Measurements from ENCODE around the gene TKT.

The TKT gene

GRCh38 chr3:53293867-53294266 lies 38.0 kb upstream of the TKT start:
- no peak for DNase-seq (ENCODE audit: low read depth)
- TF ChIP-seq MYC (IDR thresholded peaks at IDR 0.05; ENCODE audit: low read depth, low read length) (no peak), CTCF (IDR thresholded peaks at IDR 0.05; ENCODE audit: low read depth, low read length) (no peak), POLR2A (IDR thresholded peaks at IDR 0.05; ENCODE audit: extremely low read depth, insufficient read length) (no peak), MAX (IDR thresholded peaks at IDR 0.05; ENCODE audit: low read depth, low read length) (no peak)
- H3K4me3 ChIP-seq (ENCODE audit: low read depth, low read length), result no peak overlapping the region

GRCh38 chr3:53288214-53288613 lies 32.4 kb upstream of the TKT start:
- H3K4me3 ChIP-seq (ENCODE audit: low read depth, low read length), result no peak overlapping the region
- no peak for DNase-seq (ENCODE audit: low read depth)
- TF ChIP-seq CTCF (IDR thresholded peaks at IDR 0.05; ENCODE audit: low read depth, low read length) (no peak), MYC (IDR thresholded peaks at IDR 0.05; ENCODE audit: low read depth, low read length) (no peak), MAX (IDR thresholded peaks at IDR 0.05; ENCODE audit: low read depth, low read length) (no peak), POLR2A (IDR thresholded peaks at IDR 0.05; ENCODE audit: extremely low read depth, insufficient read length) (no peak)

GRCh38 chr3:53287131-53287629 lies 31.4 kb upstream of the TKT start:
- H3K4me3 ChIP-seq (ENCODE audit: low read depth, low read length), result no peak overlapping the region
- no peak for TF ChIP-seq MYC (IDR thresholded peaks at IDR 0.05; ENCODE audit: low read depth, low read length)
- TF ChIP-seq CTCF (IDR thresholded peaks at IDR 0.05; ENCODE audit: low read depth, low read length), result no peak
- no peak for DNase-seq (ENCODE audit: low read depth)

- TF ChIP-seq POLR2A (IDR thresholded peaks at IDR 0.05; ENCODE audit: extremely low read depth, insufficient read length), result no peak
- no peak for TF ChIP-seq MYC (IDR thresholded peaks at IDR 0.05; ENCODE audit: low read depth, low read length)
- no peak for TF ChIP-seq CTCF (IDR thresholded peaks at IDR 0.05; ENCODE audit: low read depth, low read length)
- no peak for TF ChIP-seq MAX (IDR thresholded peaks at IDR 0.05; ENCODE audit: low read depth, low read length)
- DNase-seq (ENCODE audit: low read depth), result no peak
- no peak overlapping the region for H3K4me3 ChIP-seq (ENCODE audit: low read depth, low read length)
Measured at GRCh38 chr3:53286727-53287126, 30.9 kb upstream of the TKT start.

- no peak overlapping the region for H3K4me3 ChIP-seq (ENCODE audit: low read depth, low read length)
- no peak for DNase-seq (ENCODE audit: low read depth)
- TF ChIP-seq POLR2A (IDR thresholded peaks at IDR 0.05; ENCODE audit: extremely low read depth, insufficient read length) (no peak), MAX (IDR thresholded peaks at IDR 0.05; ENCODE audit: low read depth, low read length) (no peak), CTCF (IDR thresholded peaks at IDR 0.05; ENCODE audit: low read depth, low read length) (no peak), MYC (IDR thresholded peaks at IDR 0.05; ENCODE audit: low read depth, low read length) (no peak)
Measured at GRCh38 chr3:53282581-53282980, 26.8 kb upstream of the TKT start.

GRCh38 chr3:53278667-53279066 lies 22.8 kb upstream of the TKT start:
- H3K4me3 ChIP-seq (ENCODE audit: low read depth, low read length), result no peak overlapping the region
- DNase-seq (ENCODE audit: low read depth), result no peak
- no peak for TF ChIP-seq MYC (IDR thresholded peaks at IDR 0.05; ENCODE audit: low read depth, low read length)
- no peak for TF ChIP-seq CTCF (IDR thresholded peaks at IDR 0.05; ENCODE audit: low read depth, low read length)
- TF ChIP-seq POLR2A (IDR thresholded peaks at IDR 0.05; ENCODE audit: extremely low read depth, insufficient read length), result no peak
- no peak for TF ChIP-seq MAX (IDR thresholded peaks at IDR 0.05; ENCODE audit: low read depth, low read length)
